ENCODE data around the gene FBXW7.

Gene FBXW7

GRCh38 chr4:152427981-152428380 is 107.9 kb downstream of the FBXW7 start:
- Histone ChIP-seq H3K27me3 (replicated peaks; ENCODE audit: control insufficient read depth, insufficient read depth, low read length) (no peaks in the 10 kb centered on the region), H3K36me3 (ENCODE audit: control insufficient read depth, insufficient read depth, low read length) (no peaks in the 10 kb centered on the region; the same call in 1 of the 2 replicates), H3K4me3 (replicated peaks; ENCODE audit: low read depth, low read length) (no peak overlapping the region)
- DNase-seq (ENCODE audit: extremely low read depth, insufficient read length): no peak
- no peak for TF ChIP-seq CTCF (IDR thresholded peaks at IDR 0.05; ENCODE audit: insufficient read depth, low read length, poor library complexity, severe bottlenecking)

- H3K36me3 ChIP-seq (ENCODE audit: control insufficient read depth, insufficient read depth, low read length): no peaks in the 10 kb centered on the region; the same call in 1 of the 2 replicates
- no peak for TF ChIP-seq CTCF (IDR thresholded peaks at IDR 0.05; ENCODE audit: insufficient read depth, low read length, poor library complexity, severe bottlenecking)
- no peak for DNase-seq (ENCODE audit: extremely low read depth, insufficient read length)
- no peaks in the 10 kb centered on the region for H3K27me3 ChIP-seq (replicated peaks; ENCODE audit: control insufficient read depth, insufficient read depth, low read length)
- H3K4me3 ChIP-seq (replicated peaks; ENCODE audit: low read depth, low read length): no peak overlapping the region
Observed at GRCh38 chr4:152424977-152425376, 110.9 kb downstream of the FBXW7 start.

- no peaks in the 10 kb centered on the region; the same call in 1 of the 2 replicates for H3K36me3 ChIP-seq (ENCODE audit: control insufficient read depth, insufficient read depth, low read length)
- no peaks in the 10 kb centered on the region for H3K27me3 ChIP-seq (replicated peaks; ENCODE audit: control insufficient read depth, insufficient read depth, low read length)
- TF ChIP-seq CTCF (IDR thresholded peaks at IDR 0.05; ENCODE audit: insufficient read depth, low read length, poor library complexity, severe bottlenecking): no peak
- H3K4me3 ChIP-seq (replicated peaks; ENCODE audit: low read depth, low read length): no peak overlapping the region
- no peak for DNase-seq (ENCODE audit: extremely low read depth, insufficient read length)
Observed at GRCh38 chr4:152424396-152424795, 111.5 kb downstream of the FBXW7 start.

- TF ChIP-seq CTCF (IDR thresholded peaks at IDR 0.05; ENCODE audit: insufficient read depth, low read length, poor library complexity, severe bottlenecking): no peak
- Histone ChIP-seq H3K36me3 (ENCODE audit: control insufficient read depth, insufficient read depth, low read length) (no peaks in the 10 kb centered on the region; the same call in 1 of the 2 replicates), H3K27me3 (replicated peaks; ENCODE audit: control insufficient read depth, insufficient read depth, low read length) (no peaks in the 10 kb centered on the region), H3K4me3 (replicated peaks; ENCODE audit: low read depth, low read length) (no peak overlapping the region)
- no peak for DNase-seq (ENCODE audit: extremely low read depth, insufficient read length)
Observed at GRCh38 chr4:152422817-152423320, 113.0 kb downstream of the FBXW7 start.

- Histone ChIP-seq H3K36me3 (ENCODE audit: control insufficient read depth, insufficient read depth, low read length) (no peaks in the 10 kb centered on the region; the same call in 1 of the 2 replicates), H3K4me3 (replicated peaks; ENCODE audit: low read depth, low read length) (no peak overlapping the region), H3K27me3 (replicated peaks; ENCODE audit: control insufficient read depth, insufficient read depth, low read length) (no peaks in the 10 kb centered on the region)
- TF ChIP-seq CTCF (IDR thresholded peaks at IDR 0.05; ENCODE audit: insufficient read depth, low read length, poor library complexity, severe bottlenecking): no peak
- DNase-seq (ENCODE audit: extremely low read depth, insufficient read length): no peak
Observed at GRCh38 chr4:152421576-152421975, 114.3 kb downstream of the FBXW7 start.

- H3K4me3 ChIP-seq (replicated peaks; ENCODE audit: low read depth, low read length): no peak overlapping the region
- TF ChIP-seq CTCF (IDR thresholded peaks at IDR 0.05; ENCODE audit: insufficient read depth, low read length, poor library complexity, severe bottlenecking): no peak
- DNase-seq (ENCODE audit: extremely low read depth, insufficient read length): no peak
- no peaks in the 10 kb centered on the region for H3K27me3 ChIP-seq (replicated peaks; ENCODE audit: control insufficient read depth, insufficient read depth, low read length)
- H3K36me3 ChIP-seq (ENCODE audit: control insufficient read depth, insufficient read depth, low read length): no peaks in the 10 kb centered on the region; the same call in 1 of the 2 replicates
Observed at GRCh38 chr4:152419809-152420208, 116.1 kb downstream of the FBXW7 start.

Data from GM06990 (cell line).